Progenitor cell of endocrine pancreas (in vitro differentiated cells): ENCODE results near the gene RNF10. TPM values are rescaled to one million over a fixed set of nuclear protein-coding genes. Genes with fewer than 3 reads are reported as not detected.

ENCODE experiments used
- DNase-seq: peaks from one replicate; pipeline ENCODE4 v3.0.0; 2021; ENCODE audit warnings: low spot score; ENCODE audit not compliant: unreplicated experiment
- H3K27ac Mint-ChIP-seq: 2 replicates; pipeline ENCODE4 v1.8.0; 2021; ENCODE audit warnings: mild to moderate bottlenecking, moderate library complexity, mixed read lengths
- H3K27me3 Mint-ChIP-seq: 2 replicates; pipeline ENCODE4 v1.8.0; 2021; ENCODE audit warnings: mixed read lengths
- H3K36me3 Mint-ChIP-seq: 2 replicates; pipeline ENCODE4 v1.8.0; 2022; ENCODE audit warnings: mixed read lengths; ENCODE audit not compliant: insufficient read depth
- H3K4me1 Mint-ChIP-seq: 2 replicates; pipeline ENCODE4 v1.8.0; 2021; ENCODE audit warnings: low read depth, mixed read lengths
- H3K4me3 Mint-ChIP-seq: 2 replicates; pipeline ENCODE4 v1.8.0; 2021; ENCODE audit warnings: low read depth, mild to moderate bottlenecking, moderate library complexity, mixed read lengths
- H3K9me3 Mint-ChIP-seq: 2 replicates; pipeline ENCODE4 v1.8.0; 2021; ENCODE audit warnings: low read depth, mixed read lengths
- CTCF ChIP-seq: fragments of 200-600 bp; sonication (generic); IDR thresholded peaks from one replicate; pipeline ENCODE4 v1.5.0; 2021; ENCODE audit warnings: antibody characterized with exemption, mild to moderate bottlenecking; ENCODE audit not compliant: unreplicated experiment
- total RNA-seq: library from RNA; stranded (reverse); gene quantifications from 2 replicates; pipeline ENCODE4 v1.2.1, GENCODE V29; 2021

RNF10 gene
- total RNA-seq, 1 donor from 2014 or later = 167 TPM

- DNase-seq = no peak
- H3K4me3 Mint-ChIP-seq = no peak overlapping the region
- H3K27ac Mint-ChIP-seq = no peak overlapping the region
- no peaks in the 10 kb centered on the region for H3K36me3 Mint-ChIP-seq
- H3K9me3 Mint-ChIP-seq = no peaks in the 10 kb centered on the region
- no peaks in the 10 kb centered on the region for H3K4me1 Mint-ChIP-seq
- peaks cover 24% of the 10 kb centered on the region for H3K27me3 Mint-ChIP-seq
- no peak for TF ChIP-seq CTCF
These were observed 91.6 kb downstream of the RNF10 start for GRCh38 chr12:120625557-120626419.

Other genes starting within 250 kb of the RNF10 start
- gene RNU4-2, start 242.5 kb upstream of the RNF10 start, total RNA-seq = 8,238 and 8,322 TPM in 2 replicates
- gene RNU4-1, start 241.1 kb upstream of the RNF10 start, total RNA-seq = 6,474 and 7,038 TPM in 2 replicates
- 4.5 and 4.9 TPM in 2 replicates for gene SIRT4, start 232.0 kb upstream of the RNF10 start, total RNA-seq
- 0.60 TPM in 1 of 2 replicates, not detected in the other for gene PLA2G1B, start 206.6 kb upstream of the RNF10 start, total RNA-seq
- 122 and 127 TPM in 2 replicates for gene MSI1, start 165.2 kb upstream of the RNF10 start, total RNA-seq
- gene COX6A1, start 96.2 kb upstream of the RNF10 start, total RNA-seq = 318 and 343 TPM in 2 replicates
- 32.4 and 33.5 TPM in 2 replicates for gene TRIAP1, start 88.0 kb upstream of the RNF10 start, total RNA-seq
- gene GATC, start 87.9 kb upstream of the RNF10 start, total RNA-seq = 28.0 and 30.9 TPM in 2 replicates
- gene SRSF9, start 64.6 kb upstream of the RNF10 start, total RNA-seq = 282 and 286 TPM in 2 replicates
- 356 and 386 TPM in 2 replicates for gene DYNLL1, start 38.2 kb upstream of the RNF10 start, total RNA-seq
- 33.3 and 36.2 TPM in 2 replicates for gene COQ5, start 5.2 kb upstream of the RNF10 start, total RNA-seq
- gene POP5, start 47.0 kb downstream of the RNF10 start, total RNA-seq = 51.6 and 59.7 TPM in 2 replicates
- 0.19 and 0.49 TPM in 2 replicates for gene CABP1, start 106.3 kb downstream of the RNF10 start, total RNA-seq
- 174 and 187 TPM in 2 replicates for gene MLEC, start 152.8 kb downstream of the RNF10 start, total RNA-seq
- gene UNC119B, start 176.1 kb downstream of the RNF10 start, total RNA-seq = 62.5 and 66.6 TPM in 2 replicates
- 11.7 and 11.8 TPM in 2 replicates for gene ACADS, start 191.5 kb downstream of the RNF10 start, total RNA-seq